Neutrophil (primary cell): ENCODE results near the gene KLHL29.

Experiments used
- H3K27ac ChIP-seq: fragments of 200-600 bp; sonication (generic); 2 replicates; pipeline ENCODE4 v1.5.1; 2016; ENCODE audit warnings: mild to moderate bottlenecking, moderate library complexity
- H3K27me3 ChIP-seq: fragments of 200-600 bp; sonication (generic); 2 replicates; pipeline ENCODE4 v1.6.0; 2016; ENCODE audit warnings: mild to moderate bottlenecking
- H3K36me3 ChIP-seq: fragments of 200-600 bp; sonication (generic); 2 replicates; pipeline ENCODE4 v1.5.1; 2017
- H3K4me1 ChIP-seq, 2 experiments: fragments of 200-600 bp in 1 of 2; sonication (generic) in 1 of 2; 1 replicate in 1 of 2; 2 replicates in 1 of 2; pipeline versions ENCODE4 v1.5.1 to v1.6.1; 2013 to 2016; ENCODE audit warnings: low read depth in 1 of 2, low read length in 1 of 2, mild to moderate bottlenecking in 1 of 2, moderate library complexity in 1 of 2; ENCODE audit not compliant: control insufficient read depth in 1 of 2, insufficient read depth in 1 of 2
- H3K4me3 ChIP-seq, 2 experiments: fragments of 200-600 bp in 1 of 2; sonication (generic) in 1 of 2; 1 replicate in 1 of 2; 2 replicates in 1 of 2; pipeline ENCODE4 v1.5.1; 2013 to 2016; ENCODE audit warnings: low read depth in 1 of 2, low read length in 1 of 2, mild to moderate bottlenecking in 1 of 2, moderate library complexity in 1 of 2
- H3K9me3 ChIP-seq: fragments of 200-600 bp; sonication (generic); 2 replicates; pipeline ENCODE4 v1.5.1; 2016
- TF ChIP-seq, protein P1 (sequence below): fragments of 200-600 bp; sonication (generic); IDR thresholded peaks from 2 replicates; pipeline ENCODE4 v1.5.1; 2016; ENCODE audit warnings: antibody characterized with exemption

Gene KLHL29

GRCh38 chr2:23658466-23658942 lies 273.5 kb downstream of the KLHL29 start:
- Histone ChIP-seq H3K9me3 (no peaks in the 10 kb centered on the region), H3K27ac (no peak overlapping the region), H3K4me3 (no peak overlapping the region), H3K27me3 (peaks cover 41% of the 10 kb centered on the region), H3K36me3 (no peaks in the 10 kb centered on the region), H3K4me1 (no peaks in the 10 kb centered on the region)
- TF ChIP-seq, protein P1, sequence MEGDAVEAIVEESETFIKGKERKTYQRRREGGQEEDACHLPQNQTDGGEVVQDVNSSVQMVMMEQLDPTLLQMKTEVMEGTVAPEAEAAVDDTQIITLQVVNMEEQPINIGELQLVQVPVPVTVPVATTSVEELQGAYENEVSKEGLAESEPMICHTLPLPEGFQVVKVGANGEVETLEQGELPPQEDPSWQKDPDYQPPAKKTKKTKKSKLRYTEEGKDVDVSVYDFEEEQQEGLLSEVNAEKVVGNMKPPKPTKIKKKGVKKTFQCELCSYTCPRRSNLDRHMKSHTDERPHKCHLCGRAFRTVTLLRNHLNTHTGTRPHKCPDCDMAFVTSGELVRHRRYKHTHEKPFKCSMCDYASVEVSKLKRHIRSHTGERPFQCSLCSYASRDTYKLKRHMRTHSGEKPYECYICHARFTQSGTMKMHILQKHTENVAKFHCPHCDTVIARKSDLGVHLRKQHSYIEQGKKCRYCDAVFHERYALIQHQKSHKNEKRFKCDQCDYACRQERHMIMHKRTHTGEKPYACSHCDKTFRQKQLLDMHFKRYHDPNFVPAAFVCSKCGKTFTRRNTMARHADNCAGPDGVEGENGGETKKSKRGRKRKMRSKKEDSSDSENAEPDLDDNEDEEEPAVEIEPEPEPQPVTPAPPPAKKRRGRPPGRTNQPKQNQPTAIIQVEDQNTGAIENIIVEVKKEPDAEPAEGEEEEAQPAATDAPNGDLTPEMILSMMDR, result no peak

GRCh38 chr2:23659328-23659727 lies 274.3 kb downstream of the KLHL29 start:
- no peaks in the 10 kb centered on the region for H3K36me3 ChIP-seq
- no peaks in the 10 kb centered on the region for H3K9me3 ChIP-seq
- no peaks in the 10 kb centered on the region for H3K4me1 ChIP-seq
- H3K27ac ChIP-seq, result no peak overlapping the region
- no peak overlapping the region for H3K4me3 ChIP-seq
- TF ChIP-seq, protein P1, result no peak
- peaks cover 49% of the 10 kb centered on the region for H3K27me3 ChIP-seq

DNA sequence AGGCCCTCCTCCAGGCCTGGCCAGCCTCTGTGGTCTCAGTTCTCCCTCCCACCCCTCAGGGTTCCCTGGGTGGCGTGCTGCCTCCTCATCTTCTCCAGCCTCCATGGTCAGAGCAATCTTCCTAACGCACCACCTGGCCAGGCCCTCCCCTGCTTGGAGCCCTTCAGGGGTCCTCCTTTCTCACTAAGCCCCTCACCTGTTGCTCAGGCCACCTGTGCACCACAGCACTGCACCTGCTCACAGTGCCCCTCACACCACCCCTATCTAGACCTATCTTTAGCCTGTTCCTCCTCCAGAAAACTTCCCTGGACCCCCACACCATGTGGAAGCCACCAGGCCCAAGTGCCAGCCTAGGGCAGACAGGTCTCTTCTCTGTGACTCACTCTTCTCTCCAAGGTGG lies 274.8 kb downstream of the KLHL29 start:
- TF ChIP-seq, protein P1, result no peak
- Histone ChIP-seq H3K27ac (no peak overlapping the region), H3K4me1 (no peaks in the 10 kb centered on the region), H3K9me3 (no peaks in the 10 kb centered on the region), H3K36me3 (no peaks in the 10 kb centered on the region), H3K27me3 (peaks cover 54% of the 10 kb centered on the region), H3K4me3 (no peak overlapping the region)

DNA sequence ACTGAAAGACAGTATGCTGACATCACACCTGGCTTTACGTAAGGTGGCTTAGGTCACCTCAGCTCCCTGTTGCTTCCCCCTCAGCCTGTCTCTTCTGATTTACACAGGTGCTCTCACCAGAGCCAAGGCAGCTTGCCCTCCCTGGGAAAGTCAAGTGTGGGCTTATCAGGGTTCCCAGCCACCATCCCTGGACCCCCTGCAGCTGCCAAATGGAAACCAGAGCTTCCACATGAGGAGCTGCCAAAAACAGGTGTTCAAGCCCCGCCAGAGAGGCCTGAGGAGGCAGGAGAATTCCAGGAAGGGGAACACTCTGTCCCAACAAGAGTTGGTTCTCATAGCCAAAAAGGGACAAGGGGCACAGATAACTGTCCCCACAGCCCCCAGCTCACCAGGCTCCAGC lies 275.3 kb downstream of the KLHL29 start:
- no peaks in the 10 kb centered on the region for H3K4me1 ChIP-seq
- no peaks in the 10 kb centered on the region for H3K9me3 ChIP-seq
- TF ChIP-seq, protein P1, result no peak
- no peak overlapping the region for H3K4me3 ChIP-seq
- H3K27ac ChIP-seq, result no peak overlapping the region
- H3K27me3 ChIP-seq, result peaks cover 58% of the 10 kb centered on the region
- no peaks in the 10 kb centered on the region for H3K36me3 ChIP-seq

GRCh38 chr2:23661276-23662050 lies 276.5 kb downstream of the KLHL29 start:
- Histone ChIP-seq H3K36me3 (no peaks in the 10 kb centered on the region), H3K4me1 (no peaks in the 10 kb centered on the region), H3K27ac (no peak overlapping the region), H3K27me3 (peaks cover 59% of the 10 kb centered on the region), H3K9me3 (no peaks in the 10 kb centered on the region), H3K4me3 (no peak overlapping the region)
- TF ChIP-seq, protein P1, result no peak
